T-cell (primary cell): ENCODE results near the gene TEX2. TPM values are rescaled to one million over a fixed set of nuclear protein-coding genes. Genes with fewer than 3 reads are reported as not detected.

ENCODE experiments used
- ATAC-seq, 4 experiments: fragments of 200-7000 bp in 3 of 4; fragments of 150-1000 bp in 1 of 4; cut with Tn5 transposase; replicated peaks in 1 of 4; 1 replicate in 3 of 4; 2 replicates in 1 of 4; pipeline ENCODE4 v1.10.0; 2021; ENCODE audit warnings: moderate library complexity in 3 of 4, mild to moderate bottlenecking in 2 of 4, moderate number of reproducible peaks in 1 of 4
- CTCF ChIA-PET, 2 donors: fragments of 300-600 bp; sonication (Branson Sonifier 250); formaldehyde crosslinking; loops; one replicate each; lab custom pipeline; 2022; ENCODE audit warnings: antibody characterized with exemption in 2 of 2; lab: Charles Lee
- POLR2A ChIA-PET, 2 donors: fragments of 300-600 bp; sonication (Branson Sonifier 250); formaldehyde crosslinking; loops; one replicate each; lab custom pipeline; 2022; ENCODE audit warnings: antibody characterized with exemption in 2 of 2; lab: Charles Lee
- DNase-seq, 35 experiments: peaks; one replicate each; pipeline versions ENCODE4 v3.0.0 to v3.0.0-alpha.2; 2013 to 2023
- H3K27ac ChIP-seq: one replicate; pipeline ENCODE4 v1.5.1; 2013; ENCODE audit warnings: low read length
- H3K27me3 ChIP-seq, 2 experiments: replicated peaks in 1 of 2; 1 replicate in 1 of 2; 2 replicates in 1 of 2; pipeline versions ENCODE4 v1.6.1 to v1.7.0; 2013; ENCODE audit warnings: low read length in 1 of 2, mixed read lengths in 1 of 2; ENCODE audit not compliant: control insufficient read depth in 2 of 2, insufficient read depth in 2 of 2; ENCODE audit errors: extremely low read depth in 1 of 2
- H3K36me3 ChIP-seq, 2 donors: 1 replicate in 1 of 2; 2 replicates in 1 of 2; pipeline versions ENCODE4 v1.6.1 to v1.7.0; 2013; ENCODE audit warnings: low read length in 1 of 2; ENCODE audit not compliant: control insufficient read depth in 2 of 2, insufficient read depth in 1 of 2; ENCODE audit errors: extremely low read depth in 1 of 2
- H3K4me1 ChIP-seq, 2 experiments: 1 replicate in 1 of 2; 2 replicates in 1 of 2; pipeline versions ENCODE4 v1.6.1 to v1.7.0; 2013; ENCODE audit warnings: low read length in 2 of 2, mixed read lengths in 1 of 2; ENCODE audit not compliant: insufficient read depth in 2 of 2, control insufficient read depth in 1 of 2; ENCODE audit errors: extremely low read depth in 1 of 2
- H3K4me3 ChIP-seq, 2 donors: 1 replicate in 1 of 2; 2 replicates in 1 of 2; pipeline versions ENCODE4 v1.5.1 to v1.7.0; 2013; ENCODE audit warnings: mild to moderate bottlenecking in 2 of 2, low read length in 1 of 2, moderate library complexity in 1 of 2; ENCODE audit not compliant: control insufficient read depth in 1 of 2; ENCODE audit errors: extremely low read depth in 1 of 2
- H3K9me3 ChIP-seq: 2 replicates; pipeline ENCODE4 v1.7.0; 2013
- H3K27ac Mint-ChIP-seq, 2 donors: one replicate each; pipeline ENCODE4 v1.8.0; 2020 to 2021; ENCODE audit warnings: mild to moderate bottlenecking in 2 of 2, mixed read lengths in 2 of 2
- H3K27me3 Mint-ChIP-seq, 2 donors: one replicate each; pipeline ENCODE4 v1.8.0; 2021 to 2022; ENCODE audit warnings: mixed read lengths in 2 of 2
- H3K36me3 Mint-ChIP-seq: one replicate; pipeline ENCODE4 v1.8.0; 2021; ENCODE audit warnings: mixed read lengths
- H3K4me1 Mint-ChIP-seq, 3 donors: one replicate each; pipeline ENCODE4 v1.8.0; 2020 to 2022; ENCODE audit warnings: mixed read lengths in 3 of 3, mild to moderate bottlenecking in 1 of 3
- H3K4me3 Mint-ChIP-seq, 3 donors: one replicate each; pipeline ENCODE4 v1.8.0; 2020 to 2022; ENCODE audit warnings: mild to moderate bottlenecking in 3 of 3, mixed read lengths in 3 of 3, moderate library complexity in 3 of 3
- H3K9me3 Mint-ChIP-seq, 3 donors: one replicate each; pipeline ENCODE4 v1.8.0; 2020 to 2022; ENCODE audit warnings: mixed read lengths in 3 of 3
- WGBS: methylation state at CpG from one replicate; pipeline ENCODE4 v1.1.5; 2013; ENCODE audit warnings: missing lambda C conversion rate; ENCODE audit not compliant: insufficient coverage; 5-methylcytosine and 5-hydroxymethylcytosine counted together
- total RNA-seq, 35 experiments: library from RNA in 6 of 35; stranded (reverse) in 6 of 35; fragments of 120-200 nt in 1 of 35; gene quantifications; one replicate each; pipeline versions ENCODE4 v1.2.1 to v1.2.4 and lab custom pipeline; 2013 to 2026

The TEX2 gene
- total RNA-seq, 5 donors from 2014 or later (not counting 1 experiment from before 2014, with no cell fraction given): 12.5 to 16.4 (median 14.8) TPM

DNA sequence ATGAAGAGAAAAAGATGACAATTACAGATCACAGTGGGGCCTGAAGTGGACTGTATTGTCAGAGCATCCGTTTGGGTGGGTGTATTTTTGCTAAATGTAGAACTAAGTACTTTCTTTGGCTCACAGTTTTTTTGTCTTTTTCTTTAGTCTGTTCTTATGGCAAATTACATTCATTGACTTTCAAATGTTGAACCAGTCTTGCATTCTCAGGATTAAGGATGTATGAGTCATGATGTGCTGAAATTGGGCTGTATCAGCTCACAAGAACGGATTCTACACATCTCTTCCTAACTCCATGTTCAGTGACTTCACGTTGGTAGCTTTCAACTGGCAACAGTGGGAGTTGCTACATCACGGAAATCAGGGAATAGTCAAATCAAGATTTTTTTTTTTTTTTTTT is 66.5 kb downstream of the TEX2 start:
- peaks cover 2 to 3% of the 10 kb centered on the region in 2 experiments for H3K4me1 ChIP-seq
- no peak overlapping the region for H3K27ac ChIP-seq
- Mint-ChIP-seq H3K4me1 (peaks cover 12 to 13% (median 12%) of the 10 kb centered on the region in 3 donors), H3K4me3 (no peak overlapping the region), H3K27ac (no peak overlapping the region), H3K9me3 (peaks cover 0 to 11% (median 0%) of the 10 kb centered on the region in 3 donors), H3K36me3 (peaks cover 34% of the 10 kb centered on the region), H3K27me3 (no peaks in the 10 kb centered on the region)
- H3K27me3 ChIP-seq: no peaks in the 10 kb centered on the region
- H3K9me3 ChIP-seq: no peaks in the 10 kb centered on the region
- DNase-seq (no peak), ATAC-seq (no peak)
- no CpG with 5 or more reads among the region's 4 CpGs for WGBS
- H3K36me3 ChIP-seq: peaks cover 0 to 13% of the 10 kb centered on the region in 2 donors
- ChIA-PET POLR2A (interaction anchor here (0.5 kb wide), 2 partner anchors 69 to 1789 kb away, joined by 3 read pairs; no protein-coding TSS in a partner anchor), CTCF (no interaction called here)
- H3K4me3 ChIP-seq: no peak overlapping the region

- Mint-ChIP-seq H3K27ac (no peak overlapping the region), H3K4me1 (no peaks in the 10 kb centered on the region), H3K4me3 (no peak overlapping the region), H3K36me3 (peaks cover 34% of the 10 kb centered on the region), H3K9me3 (peaks cover 0 to 9% (median 0%) of the 10 kb centered on the region in 3 donors), H3K27me3 (no peaks in the 10 kb centered on the region)
- peaks cover 0 to 16% of the 10 kb centered on the region in 2 donors for H3K36me3 ChIP-seq
- no peaks in the 10 kb centered on the region for H3K4me1 ChIP-seq
- no peak for ATAC-seq
- H3K9me3 ChIP-seq: no peaks in the 10 kb centered on the region
- DNase-seq: no peak
- H3K4me3 ChIP-seq: no peak overlapping the region
- CTCF ChIA-PET: no interaction called here
- 95% methylated on average over 6 of the region's 9 CpGs for WGBS
- no peak overlapping the region for H3K27ac ChIP-seq
- POLR2A ChIA-PET: interaction anchor here in 1 of 2 donors (0.6 to 0.9 kb wide), 2 partner anchors 17 to 59 kb away, joined by 3 to 4 read pairs; no protein-coding TSS in a partner anchor
- H3K27me3 ChIP-seq: no peaks in the 10 kb centered on the region
These were observed 69.5 kb downstream of the TEX2 start for GRCh38 chr17:64193561-64193960.

- peaks cover 36% of the 10 kb centered on the region for H3K36me3 Mint-ChIP-seq
- no peak overlapping the region for H3K27ac ChIP-seq
- H3K36me3 ChIP-seq: peaks cover 0 to 16% of the 10 kb centered on the region in 2 donors
- ChIA-PET CTCF (no interaction called here), POLR2A (interaction anchor here in 1 of 2 donors (0.7 kb wide), 1 partner anchor 7 kb away, joined by 3 read pairs; no protein-coding TSS in a partner anchor)
- H3K27me3 ChIP-seq: no peaks in the 10 kb centered on the region
- H3K4me3 ChIP-seq: no peak overlapping the region
- WGBS: 85% methylated on average over 3 of the region's 3 CpGs
- no peak overlapping the region for H3K4me3 Mint-ChIP-seq
- H3K4me1 Mint-ChIP-seq: no peaks in the 10 kb centered on the region
- no peak overlapping the region for H3K27ac Mint-ChIP-seq
- no peaks in the 10 kb centered on the region for H3K27me3 Mint-ChIP-seq
- no peaks in the 10 kb centered on the region for H3K4me1 ChIP-seq
- H3K9me3 ChIP-seq: no peaks in the 10 kb centered on the region
- H3K9me3 Mint-ChIP-seq: peaks cover 0 to 4% (median 0%) of the 10 kb centered on the region in 3 donors
- DNase-seq (no peak), ATAC-seq (no peak)
These were observed 70.5 kb downstream of the TEX2 start for GRCh38 chr17:64192589-64192988.

- ChIA-PET POLR2A (no interaction called here), CTCF (no interaction called here)
- H3K27ac ChIP-seq: no peak overlapping the region
- H3K36me3 Mint-ChIP-seq: peaks cover 44% of the 10 kb centered on the region
- ATAC-seq: no peak
- no peaks in the 10 kb centered on the region for H3K9me3 ChIP-seq
- no peak for DNase-seq
- no peaks in the 10 kb centered on the region for H3K4me1 ChIP-seq
- peaks cover 0 to 16% of the 10 kb centered on the region in 2 donors for H3K36me3 ChIP-seq
- no peaks in the 10 kb centered on the region for H3K27me3 ChIP-seq
- WGBS: 91% methylated on average over 5 of the region's 6 CpGs
- H3K4me3 ChIP-seq: no peak overlapping the region
- no peaks in the 10 kb centered on the region for H3K27me3 Mint-ChIP-seq
- H3K9me3 Mint-ChIP-seq: no peaks in the 10 kb centered on the region
- no peak overlapping the region for H3K27ac Mint-ChIP-seq
- no peak overlapping the region for H3K4me3 Mint-ChIP-seq
- no peaks in the 10 kb centered on the region for H3K4me1 Mint-ChIP-seq
These were observed 72.6 kb downstream of the TEX2 start for GRCh38 chr17:64190472-64190871.

DNA sequence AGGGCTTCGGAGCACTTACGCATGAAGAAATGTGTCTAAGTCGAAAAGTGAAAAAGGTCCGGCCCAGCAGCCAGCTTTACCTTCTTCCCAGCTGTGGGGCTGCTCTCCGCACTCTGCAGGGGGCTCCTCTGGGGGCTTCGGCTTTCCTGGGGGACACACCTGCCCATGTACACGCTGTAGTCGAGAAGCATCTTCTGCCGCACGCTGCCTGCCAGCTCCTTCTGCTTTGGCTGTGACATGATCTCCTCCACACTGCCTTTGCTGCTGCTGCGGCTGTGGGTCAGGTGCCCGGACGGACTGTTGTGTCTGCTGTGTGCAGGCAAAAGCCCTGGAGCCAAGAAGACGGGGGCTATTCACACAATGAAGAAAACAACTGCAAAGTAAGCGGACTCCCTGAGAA is 75.0 kb downstream of the TEX2 start:
- 96% methylated on average over 11 of the region's 15 CpGs for WGBS
- H3K4me3 Mint-ChIP-seq: no peak overlapping the region
- no peak overlapping the region for H3K27ac Mint-ChIP-seq
- no peaks in the 10 kb centered on the region for H3K9me3 ChIP-seq
- CTCF ChIA-PET: no interaction called here
- DNase-seq (no peak), ATAC-seq (no peak)
- H3K9me3 Mint-ChIP-seq: no peaks in the 10 kb centered on the region
- H3K27me3 Mint-ChIP-seq: no peaks in the 10 kb centered on the region
- POLR2A ChIA-PET: interaction anchor here in 1 of 2 donors (0.7 kb wide), 1 partner anchor 8 kb away, joined by 3 read pairs; no protein-coding TSS in a partner anchor
- no peak overlapping the region for H3K27ac ChIP-seq
- no peaks in the 10 kb centered on the region for H3K4me1 ChIP-seq
- peaks cover 0 to 9% of the 10 kb centered on the region in 2 donors for H3K36me3 ChIP-seq
- no peaks in the 10 kb centered on the region for H3K27me3 ChIP-seq
- peaks cover 38% of the 10 kb centered on the region for H3K36me3 Mint-ChIP-seq
- H3K4me1 Mint-ChIP-seq: peaks cover 0 to 10% (median 4%) of the 10 kb centered on the region in 3 donors
- no peak overlapping the region for H3K4me3 ChIP-seq

GRCh38 chr17:64187093-64187895 is 75.8 kb downstream of the TEX2 start:
- Mint-ChIP-seq H3K4me1 (peaks cover 0 to 10% (median 4%) of the 10 kb centered on the region in 3 donors), H3K9me3 (no peaks in the 10 kb centered on the region), H3K27ac (no peak overlapping the region), H3K4me3 (no peak overlapping the region), H3K36me3 (peaks cover 30% of the 10 kb centered on the region), H3K27me3 (no peaks in the 10 kb centered on the region)
- Histone ChIP-seq H3K27ac (no peak overlapping the region), H3K4me3 (no peak overlapping the region), H3K27me3 (no peaks in the 10 kb centered on the region), H3K4me1 (no peaks in the 10 kb centered on the region), H3K36me3 (peaks cover 0 to 2% of the 10 kb centered on the region in 2 donors), H3K9me3 (no peaks in the 10 kb centered on the region)
- ChIA-PET POLR2A (no interaction called here), CTCF (no interaction called here)
- 94% methylated on average over 9 of the region's 11 CpGs for WGBS
- no peak for DNase-seq
- ATAC-seq: no peak
